HCT116 (cell line): ENCODE measurements around the gene MAN1A1. TPM values are rescaled to one million over a fixed set of nuclear protein-coding genes. Genes with fewer than 3 reads are reported as not detected.

Experiments
- ATAC-seq: fragments of 200-7000 bp; cut with Tn5 transposase; 2 replicates; pipeline ENCODE4 v1.9.1; 2020; ENCODE audit warnings: mild to moderate bottlenecking, moderate library complexity
- BruUV-seq: library from RNA; stranded (reverse); fragments of 400-500 nt; replicated peaks from 2 replicates; lab custom pipeline; 2021; lab: Mats Ljungman, UMichigan
- CTCF ChIA-PET: fragments of 300-600 bp; sonication (Branson Sonifier 250); formaldehyde crosslinking; loops from one replicate; lab custom pipeline; 2021; ENCODE audit warnings: antibody characterized with exemption; lab: Charles Lee
- POLR2A ChIA-PET: fragments of 300-600, 350-600 bp; sonication (Branson Sonifier 250); formaldehyde crosslinking; loops from one replicate; lab custom pipeline; 2021; ENCODE audit warnings: antibody characterized with exemption; lab: Charles Lee
- RAD21 ChIA-PET, 2 experiments: fragments of 300-600 bp; sonication (Branson Sonifier 250); formaldehyde crosslinking; loops; one replicate each; lab custom pipeline; 2023; ENCODE audit warnings: low total read pairs in 2 of 2; ENCODE audit not compliant: uncharacterized antibody in 2 of 2, unreplicated experiment in 2 of 2, low non-redundant PET in 1 of 2; lab: Charles Lee
- DNase-seq: peaks from one replicate; pipeline ENCODE4 v3.0.0-alpha.2; 2010; ENCODE audit warnings: low read depth, low spot score
- H2AFZ ChIP-seq: fragments of 200-600 bp; shearing (Covaris generic), sonication (generic); 2 replicates; pipeline ENCODE4 v1.6.1; 2017; ENCODE audit warnings: low read depth, mixed run types, mixed read lengths, antibody characterized with exemption, low read length; ENCODE audit not compliant: poor library complexity, severe bottlenecking
- H3K27ac ChIP-seq: 2 replicates; pipeline ENCODE4 v1.5.1; 2012; ENCODE audit warnings: low read depth, low read length
- H3K27me3 ChIP-seq: fragments of 200-600 bp; sonication (generic); 2 replicates; pipeline ENCODE4 v1.6.1; 2016; ENCODE audit warnings: mixed run types, low read length, mixed read lengths; ENCODE audit not compliant: insufficient read depth
- H3K36me3 ChIP-seq, 2 experiments: fragments of 200-500 bp in 1 of 2; fragments of 200-600 bp in 1 of 2; sonication (Bioruptor generic) in 1 of 2; sonication (generic) in 1 of 2; 2 replicates each; pipeline versions ENCODE4 v1.5.1 to v1.6.1; 2014 to 2016; ENCODE audit warnings: low read length in 2 of 2, inconsistent platforms in 1 of 2, mixed read lengths in 1 of 2, mixed run types in 1 of 2; ENCODE audit not compliant: insufficient read depth in 2 of 2, control insufficient read depth in 1 of 2
- H3K4me1 ChIP-seq, 2 experiments: fragments of 200-600 bp in 1 of 2; sonication (generic) in 1 of 2; 2 replicates each; pipeline versions ENCODE4 v1.5.1 to v1.6.1; 2012 to 2017; ENCODE audit warnings: low read length in 2 of 2, inconsistent platforms in 1 of 2, mild to moderate bottlenecking in 1 of 2, mixed read lengths in 1 of 2, mixed run types in 1 of 2, moderate library complexity in 1 of 2; ENCODE audit not compliant: insufficient read depth in 2 of 2, control insufficient read depth in 1 of 2
- H3K4me2 ChIP-seq: fragments of 200-600 bp; sonication (generic); 2 replicates; pipeline ENCODE4 v1.6.1; 2017; ENCODE audit warnings: mixed run types, low read length, mixed read lengths
- H3K4me3 ChIP-seq, 2 experiments: fragments of 200-600 bp in 1 of 2; sonication (generic) in 1 of 2; replicated peaks in 1 of 2; 2 replicates each; pipeline ENCODE4 v1.5.1; 2011 to 2016; ENCODE audit warnings: low read length in 2 of 2, control low read depth in 1 of 2, low read depth in 1 of 2, mild to moderate bottlenecking in 1 of 2, mixed read lengths in 1 of 2, mixed run types in 1 of 2
- H3K79me2 ChIP-seq: fragments of 200-600 bp; sonication (generic); 2 replicates; pipeline ENCODE4 v1.6.1; 2017; ENCODE audit warnings: mild to moderate bottlenecking, mixed run types, low read length, moderate library complexity, mixed read lengths; ENCODE audit not compliant: insufficient read depth
- H3K9ac ChIP-seq: fragments of 200-600 bp; sonication (generic); 2 replicates; pipeline ENCODE4 v1.6.1; 2016; ENCODE audit warnings: low read length, mixed read lengths
- H3K9me2 ChIP-seq: fragments of 200-600 bp; sonication (generic), shearing (Covaris generic); 2 replicates; pipeline ENCODE4 v1.6.1; 2017; ENCODE audit warnings: mixed run types, mild to moderate bottlenecking, moderate library complexity; ENCODE audit not compliant: insufficient read depth
- H3K9me3 ChIP-seq, 2 experiments: fragments of 200-500 bp in 1 of 2; fragments of 200-600 bp in 1 of 2; sonication (Bioruptor generic) in 1 of 2; sonication (generic) in 1 of 2; 2 replicates each; pipeline ENCODE4 v1.6.1; 2014 to 2017; ENCODE audit warnings: low read length in 2 of 2, mixed read lengths in 2 of 2, inconsistent platforms in 1 of 2, low read depth in 1 of 2, mild to moderate bottlenecking in 1 of 2, mixed run types in 1 of 2, moderate library complexity in 1 of 2; ENCODE audit not compliant: control insufficient read depth in 1 of 2, insufficient read depth in 1 of 2
- H4K20me1 ChIP-seq: fragments of 200-600 bp; sonication (generic), shearing (Covaris generic); 2 replicates; pipeline ENCODE4 v1.6.1; 2017; ENCODE audit warnings: mixed run types, mild to moderate bottlenecking, moderate library complexity; ENCODE audit not compliant: insufficient read depth
- CBX3 ChIP-seq: IDR thresholded peaks from 2 replicates; pipeline ENCODE4 v1.6.1; 2012; ENCODE audit warnings: low read depth
- CEBPB ChIP-seq: IDR thresholded peaks from 2 replicates; pipeline ENCODE4 v1.6.1; 2012; ENCODE audit warnings: low read depth
- EGR1 ChIP-seq: IDR thresholded peaks from 2 replicates; pipeline ENCODE4 v1.6.1; 2012; ENCODE audit warnings: low read depth
- ELF1 ChIP-seq: IDR thresholded peaks from 2 replicates; pipeline ENCODE4 v1.6.1; 2012; ENCODE audit warnings: low read depth, borderline replicate concordance
- EZH2 ChIP-seq: fragments of 200-600 bp; sonication (generic); IDR thresholded peaks from 2 replicates; pipeline ENCODE4 v1.6.1; 2017; ENCODE audit warnings: antibody characterized with exemption, mixed run types
- JUND ChIP-seq: IDR thresholded peaks from 2 replicates; pipeline ENCODE4 v1.6.1; 2012
- RAD21 ChIP-seq: IDR thresholded peaks from 2 replicates; pipeline ENCODE4 v1.6.1; 2012; ENCODE audit warnings: low read depth, mild to moderate bottlenecking
- SP1 ChIP-seq: IDR thresholded peaks from 2 replicates; pipeline ENCODE4 v1.6.1; 2012; ENCODE audit warnings: low read depth
- SRF ChIP-seq: IDR thresholded peaks from 2 replicates; pipeline ENCODE4 v1.6.1; 2012; ENCODE audit warnings: low read depth
- YY1 ChIP-seq: IDR thresholded peaks from 2 replicates; pipeline ENCODE4 v1.6.1; 2011; ENCODE audit warnings: low read length, low read depth, moderate library complexity, mild to moderate bottlenecking; ENCODE audit not compliant: insufficient replicate concordance; ENCODE audit errors: extremely low read depth
- ZFX ChIP-seq: fragments of 450-650 bp; IDR thresholded peaks from 2 replicates; pipeline ENCODE4 v1.6.1; 2017
- intact Hi-C: fragments of 100-400 bp; cut with micrococcal nuclease; formaldehyde crosslinking; loops from 2 replicates; pipeline ENCODE4 v1.10.0; 2022
- total RNA-seq: library from RNA; stranded (reverse); gene quantifications from one replicate; pipeline ENCODE4 v1.2.1, GENCODE V29; 2021; ENCODE audit not compliant: unreplicated experiment
- TF ChIP-seq, protein P1 (sequence below), 3 experiments: fragments of 200-600 bp in 1 of 3; sonication (generic) in 1 of 3; IDR thresholded peaks in 2 of 3; conservative IDR thresholded peaks in 1 of 3; 2 replicates each; pipeline ENCODE4 v1.5.1; 2012 to 2017; ENCODE audit warnings: low read depth in 2 of 3, low read length in 2 of 3, antibody characterized with exemption in 1 of 3, borderline replicate concordance in 1 of 3, control low read depth in 1 of 3, mild to moderate bottlenecking in 1 of 3, mixed read lengths in 1 of 3, mixed run types in 1 of 3, moderate library complexity in 1 of 3; ENCODE audit not compliant: insufficient read depth in 1 of 3
- TF ChIP-seq, protein P2 (sequence below): IDR thresholded peaks from 2 replicates; pipeline ENCODE4 v1.6.1; 2012
- TF ChIP-seq, protein P3 (sequence below): IDR thresholded peaks from 2 replicates; pipeline ENCODE4 v1.6.1; 2012
- TF ChIP-seq, protein P4 (sequence below): IDR thresholded peaks from 2 replicates; pipeline ENCODE4 v1.6.1; 2011; ENCODE audit warnings: mild to moderate bottlenecking, low read length, moderate library complexity; ENCODE audit not compliant: insufficient replicate concordance; ENCODE audit errors: extremely low read depth

MAN1A1 gene
- total RNA-seq, 1 experiment from 2014 or later = 46.0 TPM

DNA sequence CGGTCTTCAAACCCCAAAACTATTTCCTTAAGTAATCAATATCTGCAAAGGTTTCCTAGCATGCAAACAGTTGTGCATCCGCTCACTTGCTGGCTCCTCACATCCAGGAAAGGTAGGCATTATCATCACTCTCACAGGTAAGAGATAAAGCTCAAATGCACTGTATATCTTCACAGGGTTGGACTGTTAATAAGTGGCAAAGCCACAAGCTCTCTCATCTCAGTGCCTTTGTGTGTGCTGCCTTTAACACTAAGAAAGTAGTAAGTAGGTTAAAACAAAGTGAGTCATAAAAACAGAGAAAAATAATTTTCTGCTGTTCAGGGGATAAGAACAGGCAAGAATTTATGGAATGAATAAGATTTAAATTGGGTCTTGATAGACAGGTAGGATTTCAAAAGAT lies 21.3 kb downstream of the MAN1A1 start (continued):
- TF ChIP-seq, protein P1, sequence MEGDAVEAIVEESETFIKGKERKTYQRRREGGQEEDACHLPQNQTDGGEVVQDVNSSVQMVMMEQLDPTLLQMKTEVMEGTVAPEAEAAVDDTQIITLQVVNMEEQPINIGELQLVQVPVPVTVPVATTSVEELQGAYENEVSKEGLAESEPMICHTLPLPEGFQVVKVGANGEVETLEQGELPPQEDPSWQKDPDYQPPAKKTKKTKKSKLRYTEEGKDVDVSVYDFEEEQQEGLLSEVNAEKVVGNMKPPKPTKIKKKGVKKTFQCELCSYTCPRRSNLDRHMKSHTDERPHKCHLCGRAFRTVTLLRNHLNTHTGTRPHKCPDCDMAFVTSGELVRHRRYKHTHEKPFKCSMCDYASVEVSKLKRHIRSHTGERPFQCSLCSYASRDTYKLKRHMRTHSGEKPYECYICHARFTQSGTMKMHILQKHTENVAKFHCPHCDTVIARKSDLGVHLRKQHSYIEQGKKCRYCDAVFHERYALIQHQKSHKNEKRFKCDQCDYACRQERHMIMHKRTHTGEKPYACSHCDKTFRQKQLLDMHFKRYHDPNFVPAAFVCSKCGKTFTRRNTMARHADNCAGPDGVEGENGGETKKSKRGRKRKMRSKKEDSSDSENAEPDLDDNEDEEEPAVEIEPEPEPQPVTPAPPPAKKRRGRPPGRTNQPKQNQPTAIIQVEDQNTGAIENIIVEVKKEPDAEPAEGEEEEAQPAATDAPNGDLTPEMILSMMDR (IDR thresholded peaks at IDR 0.05 in 2 of 3, conservative IDR thresholded peaks at IDR 0.05 in 1 of 3; ENCODE audit: borderline replicate concordance in 1 of 3, insufficient read depth in 1 of 3, low read depth in 2 of 3, low read length in 2 of 3) = no peak
- TF ChIP-seq EGR1 (no peak), EZH2 (no peak)
- TF ChIP-seq, protein P2, sequence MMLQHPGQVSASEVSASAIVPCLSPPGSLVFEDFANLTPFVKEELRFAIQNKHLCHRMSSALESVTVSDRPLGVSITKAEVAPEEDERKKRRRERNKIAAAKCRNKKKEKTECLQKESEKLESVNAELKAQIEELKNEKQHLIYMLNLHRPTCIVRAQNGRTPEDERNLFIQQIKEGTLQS = no peak
- TF ChIP-seq, protein P3, sequence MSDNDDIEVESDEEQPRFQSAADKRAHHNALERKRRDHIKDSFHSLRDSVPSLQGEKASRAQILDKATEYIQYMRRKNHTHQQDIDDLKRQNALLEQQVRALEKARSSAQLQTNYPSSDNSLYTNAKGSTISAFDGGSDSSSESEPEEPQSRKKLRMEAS = no peak
- TF ChIP-seq, protein P4, sequence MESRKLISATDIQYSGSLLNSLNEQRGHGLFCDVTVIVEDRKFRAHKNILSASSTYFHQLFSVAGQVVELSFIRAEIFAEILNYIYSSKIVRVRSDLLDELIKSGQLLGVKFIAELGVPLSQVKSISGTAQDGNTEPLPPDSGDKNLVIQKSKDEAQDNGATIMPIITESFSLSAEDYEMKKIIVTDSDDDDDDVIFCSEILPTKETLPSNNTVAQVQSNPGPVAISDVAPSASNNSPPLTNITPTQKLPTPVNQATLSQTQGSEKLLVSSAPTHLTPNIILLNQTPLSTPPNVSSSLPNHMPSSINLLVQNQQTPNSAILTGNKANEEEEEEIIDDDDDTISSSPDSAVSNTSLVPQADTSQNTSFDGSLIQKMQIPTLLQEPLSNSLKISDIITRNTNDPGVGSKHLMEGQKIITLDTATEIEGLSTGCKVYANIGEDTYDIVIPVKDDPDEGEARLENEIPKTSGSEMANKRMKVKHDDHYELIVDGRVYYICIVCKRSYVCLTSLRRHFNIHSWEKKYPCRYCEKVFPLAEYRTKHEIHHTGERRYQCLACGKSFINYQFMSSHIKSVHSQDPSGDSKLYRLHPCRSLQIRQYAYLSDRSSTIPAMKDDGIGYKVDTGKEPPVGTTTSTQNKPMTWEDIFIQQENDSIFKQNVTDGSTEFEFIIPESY = no peak

DNA sequence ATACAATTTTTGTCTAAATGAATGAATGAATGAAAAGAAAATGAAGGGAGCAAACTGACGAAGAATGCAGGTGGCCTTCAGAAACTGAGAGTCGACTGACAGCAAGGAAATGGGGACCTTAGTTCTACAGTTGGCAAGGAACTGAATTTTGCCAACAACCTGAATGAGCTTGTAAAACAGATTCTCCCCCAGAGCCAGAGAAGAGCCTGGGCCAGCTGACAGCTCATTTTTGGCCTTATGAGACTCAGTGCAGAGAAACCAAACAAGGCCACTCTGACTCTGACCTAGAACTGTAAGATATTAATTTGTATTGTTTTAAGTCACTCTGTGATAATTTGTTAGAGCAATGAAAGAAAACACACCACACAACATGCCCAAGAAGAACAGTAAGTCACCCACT lies 21.8 kb downstream of the MAN1A1 start:
- no peak overlapping the region for H3K4me2 ChIP-seq
- peaks cover 2% of the 10 kb centered on the region; the same call in 1 of the 2 replicates for H3K79me2 ChIP-seq
- intact Hi-C loops = no loop called here
- ChIA-PET CTCF (no interaction called here), POLR2A (no interaction called here), RAD21 (no interaction called here)
- H3K27ac ChIP-seq = no peak overlapping the region
- H2AFZ ChIP-seq = no peak overlapping the region
- no peaks in the 10 kb centered on the region for H4K20me1 ChIP-seq
- DNase-seq = no peak
- H3K4me3 ChIP-seq = no peak overlapping the region
- no peak overlapping the region for H3K9ac ChIP-seq
- no peaks in the 10 kb centered on the region for H3K9me2 ChIP-seq
- peaks cover 0 to 11% of the 10 kb centered on the region in 2 experiments; a peak in 1 of 4 replicates for H3K36me3 ChIP-seq
- H3K27me3 ChIP-seq = no peaks in the 10 kb centered on the region
- H3K4me1 ChIP-seq = peaks cover 16 to 23% of the 10 kb centered on the region in 2 experiments
- H3K9me3 ChIP-seq = no peaks in the 10 kb centered on the region
- ATAC-seq = no peak
- no TSS peak for BruUV-seq
- TF ChIP-seq YY1 = no peak
- no peak for TF ChIP-seq CEBPB
- no peak for TF ChIP-seq EGR1
- no peak for TF ChIP-seq CBX3
- TF ChIP-seq, protein P1 (IDR thresholded peaks at IDR 0.05 in 2 of 3, conservative IDR thresholded peaks at IDR 0.05 in 1 of 3; ENCODE audit: borderline replicate concordance in 1 of 3, insufficient read depth in 1 of 3, low read depth in 2 of 3, low read length in 2 of 3) = no peak
- no peak for TF ChIP-seq ELF1
- TF ChIP-seq ZFX = no peak
- TF ChIP-seq SRF = no peak
- TF ChIP-seq SP1 = no peak
- no peak for TF ChIP-seq EZH2
- TF ChIP-seq RAD21 = no peak
- TF ChIP-seq, protein P3 = no peak
- no peak for TF ChIP-seq JUND
